ENCODE measurements around the gene PTGER4. TPM values are rescaled to one million over a fixed set of nuclear protein-coding genes. Genes with fewer than 3 reads are reported as not detected.

Gene PTGER4
- total RNA-seq, 2 donors from 2014 or later = 25.9 to 38.9 TPM

- intact Hi-C loops (cut with DNase I) = no loop called here
- WGBS, 2 donors = 21 to 30% methylated on average over 1 of the region's 1 CpG
- ATAC-seq (peak; percentile 43), DNase-seq (peak in 1 of 4 donors; percentile 18)
- no peaks in the 10 kb centered on the region for H3K27me3 ChIP-seq
- peak overlapping the region in 3 of 4 donors; percentile 33 to 95 (median 50) for H3K27ac ChIP-seq
- H3K4me1 ChIP-seq = peaks cover 48% of the 10 kb centered on the region
- no peaks in the 10 kb centered on the region for H3K9me3 ChIP-seq
- peaks cover 0 to 2% of the 10 kb centered on the region in 2 donors for H3K36me3 ChIP-seq (replicated peaks in 1 of 2; ENCODE audit: insufficient read depth in 1 of 2, low read depth in 2 of 2)
- TF ChIP-seq CTCF (IDR thresholded peaks at IDR 0.05) (no peak), POLR2A (IDR thresholded peaks at IDR 0.05) (peak in 1 of 3 donors; percentile 45)
- no peak overlapping the region for H3K4me3 ChIP-seq
These were observed 6.3 kb downstream of the PTGER4 start for GRCh38 chr5:40685976-40686486.

GRCh38 chr5:40687321-40687720, 7.6 kb downstream of the PTGER4 start:
- TF ChIP-seq POLR2A (IDR thresholded peaks at IDR 0.05) (no peak), CTCF (IDR thresholded peaks at IDR 0.05) (no peak)
- no peak for DNase-seq
- H3K9me3 ChIP-seq = no peaks in the 10 kb centered on the region
- H3K27ac ChIP-seq = peak overlapping the region; percentile 7 to 95 (median 39)
- intact Hi-C loops (cut with DNase I) = no loop called here
- ATAC-seq = no peak
- H3K27me3 ChIP-seq = no peaks in the 10 kb centered on the region
- H3K4me3 ChIP-seq = no peak overlapping the region
- 27 to 32% methylated on average over 7 of the region's 7 CpGs for WGBS, 2 donors
- H3K36me3 ChIP-seq (replicated peaks in 1 of 2; ENCODE audit: insufficient read depth in 1 of 2, low read depth in 2 of 2) = peaks cover 0 to 7% of the 10 kb centered on the region in 2 donors
- peaks cover 48% of the 10 kb centered on the region for H3K4me1 ChIP-seq

- TF ChIP-seq POLR2A (IDR thresholded peaks at IDR 0.05) (no peak), CTCF (IDR thresholded peaks at IDR 0.05) (peak; percentile 71 to 94 (median 85))
- 0% methylated on average over 8 of the region's 8 CpGs for WGBS, 2 donors
- intact Hi-C loops (cut with DNase I) = no loop called here
- H3K27ac ChIP-seq = peak overlapping the region in 2 of 4 donors; percentile 23 to 95
- H3K9me3 ChIP-seq = no peaks in the 10 kb centered on the region
- ATAC-seq (peak; percentile 78), DNase-seq (peak; percentile 82 to 89 (median 88))
- H3K4me1 ChIP-seq = peaks cover 48% of the 10 kb centered on the region
- H3K36me3 ChIP-seq (replicated peaks in 1 of 2; ENCODE audit: insufficient read depth in 1 of 2, low read depth in 2 of 2) = peaks cover 0 to 11% of the 10 kb centered on the region in 2 donors
- H3K27me3 ChIP-seq = no peaks in the 10 kb centered on the region
- no peak overlapping the region for H3K4me3 ChIP-seq
These were observed 8.5 kb downstream of the PTGER4 start for GRCh38 chr5:40688127-40688761.

GRCh38 chr5:40688996-40689395, 9.3 kb downstream of the PTGER4 start:
- Histone ChIP-seq H3K27ac (peak overlapping the region in 1 of 4 donors; percentile 95), H3K36me3 (replicated peaks in 1 of 2; ENCODE audit: insufficient read depth in 1 of 2, low read depth in 2 of 2) (peaks cover 0 to 11% of the 10 kb centered on the region in 2 donors), H3K4me1 (peaks cover 48% of the 10 kb centered on the region), H3K27me3 (no peaks in the 10 kb centered on the region), H3K9me3 (no peaks in the 10 kb centered on the region), H3K4me3 (no peak overlapping the region)
- intact Hi-C loops (cut with DNase I) = no loop called here
- ATAC-seq (no peak), DNase-seq (no peak)
- TF ChIP-seq POLR2A (IDR thresholded peaks at IDR 0.05) (no peak), CTCF (IDR thresholded peaks at IDR 0.05) (no peak)

- H3K36me3 ChIP-seq (replicated peaks in 1 of 2; ENCODE audit: insufficient read depth in 1 of 2, low read depth in 2 of 2) = peaks cover 0 to 14% of the 10 kb centered on the region in 2 donors
- ATAC-seq (peak; percentile 69), DNase-seq (peak in 2 of 4 donors; percentile 49 to 71)
- intact Hi-C loops (cut with DNase I) = no loop called here
- TF ChIP-seq CTCF (IDR thresholded peaks at IDR 0.05) = no peak
- TF ChIP-seq POLR2A (IDR thresholded peaks at IDR 0.05) = no peak
- no peak overlapping the region for H3K4me3 ChIP-seq
- no peaks in the 10 kb centered on the region for H3K9me3 ChIP-seq
- H3K27me3 ChIP-seq = no peaks in the 10 kb centered on the region
- WGBS, 2 donors = 13 to 19% methylated on average over 3 of the region's 3 CpGs
- H3K4me1 ChIP-seq = peaks cover 48% of the 10 kb centered on the region
- peak overlapping the region in 1 of 4 donors; percentile 95 for H3K27ac ChIP-seq
These were observed 9.7 kb downstream of the PTGER4 start for GRCh38 chr5:40689438-40689837.
